Fibroblast of the aortic adventitia (primary cell): Measurements from ENCODE around the gene PEX14. TPM values are rescaled to one million over a fixed set of nuclear protein-coding genes. Genes with fewer than 3 reads are reported as not detected.

Experiments used
- DNase-seq: peaks from one replicate; pipeline ENCODE4 v3.0.0-alpha.2; 2010; ENCODE audit warnings: low read depth
- H3K4me3 ChIP-seq: 2 replicates; pipeline ENCODE4 v1.5.1; 2011; ENCODE audit warnings: low read depth, mild to moderate bottlenecking, control low read depth, low read length, moderate library complexity
- CTCF ChIP-seq: IDR thresholded peaks from 2 replicates; pipeline ENCODE4 v1.5.1; 2011; ENCODE audit warnings: mild to moderate bottlenecking, low read length, control low read depth, inconsistent platforms; ENCODE audit not compliant: insufficient read depth
- total RNA-seq: library from RNA; depleted of rRNA; stranded (reverse); fragments of >200 nt; gene quantifications from 2 replicates; pipeline ENCODE4 v1.2.3, GENCODE V29; 2012; ENCODE audit warnings: low replicate concordance

The PEX14 gene
- total RNA-seq, 1 donor = 12.2 TPM

GRCh38 chr1:10541286-10541685, 66.5 kb downstream of the PEX14 start:
- DNase-seq = no peak
- H3K4me3 ChIP-seq = no peak overlapping the region
- TF ChIP-seq CTCF = no peak

GRCh38 chr1:10544239-10544638, 69.5 kb downstream of the PEX14 start:
- no peak overlapping the region for H3K4me3 ChIP-seq
- no peak for TF ChIP-seq CTCF
- DNase-seq = no peak

- H3K4me3 ChIP-seq = no peak overlapping the region
- TF ChIP-seq CTCF = no peak
These were observed 72.1 kb downstream of the PEX14 start for GRCh38 chr1:10546896-10547295.

GRCh38 chr1:10549904-10550664, 75.3 kb downstream of the PEX14 start:
- no peak for DNase-seq
- no peak for TF ChIP-seq CTCF
- no peak overlapping the region for H3K4me3 ChIP-seq

More at GRCh38 chr1:10546896-10547295, 72.1 kb downstream of the PEX14 start:
- DNase-seq = no peak

- no peak overlapping the region for H3K4me3 ChIP-seq
- no peak for TF ChIP-seq CTCF
- DNase-seq = no peak
These were observed 78.4 kb downstream of the PEX14 start for GRCh38 chr1:10553118-10553517.

- DNase-seq = no peak
- no peak overlapping the region for H3K4me3 ChIP-seq
- TF ChIP-seq CTCF = no peak
These were observed 81.1 kb downstream of the PEX14 start for GRCh38 chr1:10555635-10556429.
